T-helper 9 cell (primary cell): ENCODE measurements around the gene CNTNAP4.

Experiments
- DNase-seq: peaks from one replicate; pipeline ENCODE4 v3.0.0-alpha.2; 2020

The CNTNAP4 gene

DNA sequence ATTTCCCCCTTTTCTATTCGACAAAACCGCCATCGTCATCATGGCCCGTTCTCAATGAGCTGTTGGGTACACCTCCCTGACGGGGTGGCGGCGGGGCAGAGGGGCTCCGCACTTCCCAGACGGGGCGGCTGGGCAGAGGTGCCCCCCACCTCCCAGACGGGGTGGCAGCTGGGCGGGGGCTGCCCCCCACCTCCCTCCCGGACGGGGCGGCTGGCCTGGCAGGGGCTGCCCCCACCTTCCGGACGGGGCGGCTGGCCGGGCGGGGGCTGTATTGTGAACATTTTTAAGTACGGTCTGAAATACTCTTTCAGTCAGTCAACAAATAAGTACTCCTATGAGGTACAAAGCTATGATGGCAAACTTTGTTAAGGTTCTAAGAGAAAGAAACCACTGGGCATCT is 222.8 kb downstream of the CNTNAP4 start:
- no peak for DNase-seq

DNA sequence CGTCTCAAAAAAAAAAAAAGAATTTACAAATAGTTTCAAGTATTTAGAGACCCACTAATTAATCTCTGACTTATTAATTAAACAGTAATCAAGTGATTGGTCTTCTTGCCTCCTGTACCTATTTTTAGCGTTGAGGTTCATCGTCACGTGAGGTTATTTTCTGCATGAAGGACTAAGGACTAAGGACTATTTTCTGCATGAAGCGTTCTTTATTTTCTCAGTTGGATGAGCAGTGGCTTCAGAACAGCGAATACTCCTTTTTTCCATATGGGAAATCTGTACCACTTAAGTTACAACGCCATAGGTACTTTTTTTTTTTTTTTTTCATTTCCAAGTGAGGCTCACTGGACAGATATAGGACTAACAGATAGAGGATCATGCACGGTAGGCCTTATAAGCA is 224.9 kb downstream of the CNTNAP4 start:
- DNase-seq, result no peak

DNA sequence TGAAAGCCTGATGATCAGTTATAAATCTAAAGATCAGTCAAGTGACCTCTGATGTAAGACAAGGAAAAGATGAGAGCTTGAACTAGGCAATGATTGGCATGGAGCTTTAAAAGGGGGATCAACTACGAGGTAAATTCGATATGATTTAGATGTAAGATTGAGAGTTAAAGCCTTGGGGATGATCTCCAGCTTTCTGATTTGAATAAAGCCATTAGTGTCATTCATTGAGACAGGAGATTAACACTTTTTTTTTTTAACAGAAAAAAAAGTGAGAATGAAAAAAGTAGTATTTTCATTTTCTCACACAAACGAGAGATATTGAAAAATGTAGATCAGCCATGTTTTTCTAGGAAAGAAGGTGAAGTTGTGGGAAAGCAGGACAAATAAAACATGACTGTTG is 225.4 kb downstream of the CNTNAP4 start:
- no peak for DNase-seq

DNA sequence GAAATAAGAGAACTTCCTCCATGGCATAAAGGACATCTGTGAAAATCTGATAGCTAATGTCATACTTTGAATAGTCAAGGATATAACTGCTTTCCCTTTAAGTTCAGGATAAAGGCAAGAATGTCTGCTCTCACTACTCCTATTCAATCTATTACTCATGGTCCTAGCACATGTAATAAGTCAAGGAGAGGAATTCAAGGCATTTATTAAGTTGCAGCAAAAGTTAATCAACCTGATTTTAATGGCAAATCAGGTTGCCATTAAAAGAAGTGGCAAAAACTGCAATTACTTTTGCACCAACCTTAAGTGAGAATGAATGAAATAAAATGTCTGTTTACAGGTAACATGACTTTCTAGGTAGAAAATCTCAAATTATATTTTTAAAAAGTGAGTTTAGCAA is 225.9 kb downstream of the CNTNAP4 start:
- DNase-seq, result no peak

DNA sequence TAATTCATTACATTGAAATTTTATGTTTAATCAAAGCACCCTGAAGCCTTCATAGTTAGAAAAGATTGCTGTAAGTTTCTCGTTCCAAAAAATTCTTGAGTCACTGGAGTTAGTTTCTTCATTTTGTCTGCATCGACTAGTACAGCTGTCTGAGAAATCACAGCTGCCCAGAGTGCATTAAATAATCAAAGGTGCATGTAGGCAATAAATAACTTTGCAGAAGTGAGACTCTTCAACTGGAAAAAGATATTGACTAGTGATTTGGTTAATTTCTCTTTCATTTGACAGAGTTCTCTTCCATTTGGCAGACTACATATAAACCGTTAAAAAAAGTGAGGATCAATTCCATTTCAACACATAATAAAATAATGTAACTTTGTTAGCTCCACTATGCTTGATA is 234.0 kb downstream of the CNTNAP4 start:
- no peak for DNase-seq

DNA sequence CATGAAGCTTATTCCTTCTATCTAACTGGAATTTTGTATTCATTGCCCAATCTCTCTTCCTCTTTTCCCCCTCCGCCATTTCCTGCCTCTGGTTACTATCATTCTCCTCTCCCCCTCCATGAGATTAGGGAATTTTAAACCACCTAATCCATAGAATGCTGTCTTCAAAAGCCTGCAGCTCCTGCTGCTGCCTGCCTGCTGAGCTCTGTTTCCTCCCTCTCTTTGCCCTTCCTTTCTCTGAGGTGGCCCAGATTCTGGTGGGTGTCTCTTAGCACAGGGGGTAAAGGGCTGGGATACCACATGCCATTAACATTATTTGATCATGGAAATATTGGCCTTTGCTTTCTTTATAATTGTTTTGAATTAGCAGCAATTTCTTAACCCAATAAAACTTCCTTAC is 241.6 kb downstream of the CNTNAP4 start:
- DNase-seq, result no peak

DNA sequence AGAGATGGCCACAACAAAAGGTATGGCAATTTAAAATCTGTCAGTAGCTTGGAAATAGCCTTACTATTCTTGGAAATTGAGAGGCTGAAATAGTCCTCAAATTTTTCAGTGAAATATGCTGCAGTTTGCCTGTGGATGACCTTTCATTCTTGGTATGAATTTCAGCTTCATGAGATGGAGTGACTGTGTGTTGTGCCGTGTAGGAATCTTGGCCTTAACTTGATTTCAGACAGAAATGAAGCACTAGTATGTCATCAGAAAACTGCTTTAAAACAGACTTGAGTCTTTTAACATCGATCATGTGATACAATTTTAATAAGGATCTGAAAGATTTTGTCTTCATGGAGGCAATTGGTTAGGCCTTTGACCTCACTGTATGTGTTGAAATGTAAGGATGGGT is 247.2 kb downstream of the CNTNAP4 start:
- DNase-seq, result no peak

DNA sequence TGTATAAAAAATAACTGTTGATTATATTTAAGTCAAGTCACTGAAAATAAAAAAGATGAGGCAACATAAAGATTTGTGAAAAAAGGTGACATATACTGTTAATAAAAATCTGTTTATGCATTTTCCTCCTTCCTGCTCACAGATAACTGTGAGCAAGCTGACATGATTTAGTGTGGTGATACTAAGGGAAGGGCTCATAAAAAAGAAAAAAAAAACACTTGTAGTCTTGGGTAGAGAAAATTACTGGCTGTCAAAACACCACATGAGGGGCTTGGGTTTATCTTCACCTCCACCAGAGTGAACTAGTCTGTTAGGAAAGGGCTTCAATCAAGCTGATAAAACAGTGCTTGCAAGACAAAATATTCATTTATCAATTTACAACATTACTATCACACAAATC is 247.6 kb downstream of the CNTNAP4 start:
- no peak for DNase-seq

DNA sequence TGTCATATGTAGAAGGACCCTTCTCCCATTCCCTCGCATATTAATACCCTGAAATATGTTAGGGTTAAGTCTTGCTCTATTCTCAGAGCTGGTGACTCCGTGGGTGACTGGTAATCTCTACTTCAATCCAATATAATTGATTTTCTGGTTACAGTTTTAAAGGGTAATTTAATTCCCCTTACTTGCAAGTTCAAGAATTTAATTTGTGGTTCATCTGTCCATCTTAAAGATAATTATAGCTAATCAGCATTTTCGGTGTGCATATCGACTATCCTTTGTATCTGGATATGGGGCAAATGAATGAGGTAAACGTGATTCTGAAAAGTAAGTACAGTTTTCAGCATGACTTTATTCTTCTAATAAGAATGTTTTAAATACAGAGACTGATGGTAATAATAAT is 250.0 kb downstream of the CNTNAP4 start:
- no peak for DNase-seq

DNA sequence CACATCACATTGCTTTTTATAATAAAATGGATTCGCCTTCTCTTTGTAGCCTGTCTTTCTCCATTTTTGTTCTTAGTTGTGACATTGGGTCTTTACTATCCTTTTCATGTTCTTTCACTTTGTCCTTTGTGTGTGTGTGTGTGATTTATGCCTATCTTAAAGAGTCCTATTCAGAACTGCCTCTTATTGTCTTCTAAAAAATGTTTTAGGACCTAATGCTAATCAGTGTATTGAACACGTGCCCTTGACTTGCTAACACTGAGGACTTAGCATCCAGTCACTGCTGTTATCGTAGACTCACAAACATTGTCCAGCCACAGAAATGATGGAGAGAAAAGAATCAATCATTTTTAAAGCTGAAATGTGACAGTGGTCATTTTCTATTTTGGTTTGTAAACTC is 251.9 kb downstream of the CNTNAP4 start:
- DNase-seq, result no peak

DNA sequence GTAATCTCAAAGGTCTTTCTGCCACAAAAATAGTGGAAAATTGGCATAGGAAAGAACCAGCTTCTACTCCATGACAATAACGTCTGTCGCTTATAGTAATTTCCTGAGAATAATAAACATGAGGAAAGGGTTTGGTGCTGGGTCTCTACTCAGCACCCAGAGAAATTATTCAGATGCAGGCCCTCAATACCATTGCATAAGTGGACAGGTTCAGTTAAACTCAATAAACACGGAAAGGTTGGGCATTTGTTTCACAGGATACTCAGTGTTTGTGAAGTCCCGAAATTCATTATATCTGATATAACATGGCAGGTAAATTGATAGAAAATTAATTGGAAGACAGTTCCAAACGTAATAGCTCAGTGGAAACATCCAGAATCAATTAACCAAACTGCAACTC is 254.0 kb downstream of the CNTNAP4 start:
- DNase-seq, result no peak

DNA sequence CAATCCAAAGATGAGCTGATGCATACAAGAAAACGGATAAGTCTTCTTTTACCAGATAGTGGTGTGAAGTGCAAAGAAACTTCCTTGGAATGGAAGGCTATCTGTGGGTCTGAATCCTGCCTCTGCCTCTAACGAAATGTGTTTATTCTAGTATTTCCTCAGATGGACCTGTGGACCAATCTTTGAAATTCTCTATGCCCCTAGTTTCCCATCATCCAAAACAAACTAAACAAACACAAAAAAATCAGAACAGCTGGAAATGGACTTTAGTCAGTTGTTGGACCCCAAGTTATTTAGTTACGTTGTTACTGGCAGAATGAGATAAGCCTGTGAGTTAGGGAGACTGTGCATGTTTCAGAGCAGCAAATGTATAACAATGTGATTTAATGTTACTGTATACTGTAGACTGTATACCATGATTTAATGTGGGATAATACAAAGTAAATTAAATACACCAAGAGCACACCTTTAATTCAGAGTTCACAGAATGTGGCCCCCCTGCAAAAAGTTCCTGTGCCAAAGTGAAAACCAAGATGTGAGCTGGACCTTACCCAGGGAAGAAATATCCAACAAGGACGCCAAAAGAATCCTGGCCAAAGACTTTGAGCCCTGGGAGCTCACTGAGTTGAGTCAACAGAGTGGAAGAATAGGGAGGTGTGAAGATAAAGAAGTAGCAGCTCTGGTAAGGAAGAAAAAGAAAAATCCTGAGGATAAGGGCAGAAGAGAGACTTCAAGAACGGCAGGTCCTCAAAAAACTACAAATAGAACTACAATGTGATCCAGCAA is 255.2 kb downstream of the CNTNAP4 start:
- DNase-seq, result no peak

DNA sequence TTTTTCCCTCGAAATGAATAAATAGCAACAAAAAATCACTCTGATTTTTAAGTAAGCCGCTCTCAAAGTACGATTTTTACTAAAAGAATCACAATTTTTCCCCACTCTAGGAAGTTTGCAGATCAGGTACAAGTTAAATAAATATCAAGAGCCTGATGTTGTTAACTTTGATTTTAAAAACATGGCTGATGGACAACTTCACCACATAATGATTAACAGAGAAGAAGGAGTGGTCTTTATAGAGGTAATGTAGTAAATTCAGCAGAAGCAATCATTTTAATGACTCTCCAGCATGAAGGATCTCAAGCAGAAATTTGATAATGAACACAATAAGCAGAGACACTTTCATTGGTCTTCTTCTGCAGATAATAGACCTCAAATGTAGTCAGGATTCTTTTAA is 262.4 kb downstream of the CNTNAP4 start:
- DNase-seq, result no peak

DNA sequence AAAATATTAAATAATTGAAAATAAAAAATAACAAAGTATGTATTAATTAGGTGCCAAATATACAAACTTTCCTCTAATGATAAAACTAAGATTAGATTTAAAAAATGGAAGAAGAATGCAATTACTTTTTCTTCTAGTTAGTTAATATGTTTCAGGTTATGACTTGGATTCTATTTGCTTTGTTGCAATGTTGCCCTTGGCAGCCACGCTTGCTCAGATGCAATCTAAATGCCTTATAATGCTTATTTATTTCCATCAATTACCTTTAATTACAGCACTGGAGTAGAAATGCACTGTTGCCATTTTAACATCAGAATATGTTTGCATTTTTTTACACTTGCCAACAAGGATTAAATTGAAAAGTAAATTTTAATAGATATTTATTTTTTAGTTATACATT is 263.9 kb downstream of the CNTNAP4 start:
- DNase-seq, result no peak

DNA sequence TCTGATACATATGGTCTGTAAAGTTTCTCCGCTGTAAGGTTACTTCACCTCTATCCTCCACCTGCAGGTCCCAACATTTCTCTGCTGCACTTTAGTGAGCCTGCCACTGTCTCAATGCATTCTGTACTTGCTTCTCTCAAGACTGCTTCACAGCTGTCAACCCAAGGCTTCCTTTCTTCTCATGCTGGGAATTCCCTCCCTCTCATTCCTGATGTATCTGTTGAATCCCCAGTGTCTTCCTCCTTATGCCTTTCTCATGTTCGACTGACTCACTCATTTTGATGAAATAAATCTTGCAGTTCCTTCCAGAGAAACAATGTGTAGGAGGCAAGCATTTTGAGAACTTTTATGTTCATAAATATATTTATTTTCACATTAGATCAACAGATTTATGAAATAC is 288.3 kb downstream of the CNTNAP4 start:
- no peak for DNase-seq

DNA sequence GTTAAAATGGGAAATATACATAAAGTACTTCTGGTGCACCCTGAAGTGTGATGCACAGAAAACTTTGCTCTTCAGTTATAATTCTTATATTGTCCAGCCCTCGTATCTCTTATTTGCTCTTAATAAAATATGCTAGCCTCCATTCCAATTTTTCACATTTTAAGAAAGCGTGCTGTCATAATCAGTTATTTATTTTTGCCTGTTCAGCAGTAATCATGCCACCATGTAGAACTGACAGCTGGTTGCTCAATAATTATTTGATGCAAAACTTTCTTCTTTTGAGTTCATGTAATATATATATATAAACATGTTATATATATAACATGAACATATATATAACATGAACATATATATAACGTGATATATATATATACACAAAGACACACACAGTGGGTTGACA is 294.6 kb downstream of the CNTNAP4 start:
- no peak for DNase-seq

DNA sequence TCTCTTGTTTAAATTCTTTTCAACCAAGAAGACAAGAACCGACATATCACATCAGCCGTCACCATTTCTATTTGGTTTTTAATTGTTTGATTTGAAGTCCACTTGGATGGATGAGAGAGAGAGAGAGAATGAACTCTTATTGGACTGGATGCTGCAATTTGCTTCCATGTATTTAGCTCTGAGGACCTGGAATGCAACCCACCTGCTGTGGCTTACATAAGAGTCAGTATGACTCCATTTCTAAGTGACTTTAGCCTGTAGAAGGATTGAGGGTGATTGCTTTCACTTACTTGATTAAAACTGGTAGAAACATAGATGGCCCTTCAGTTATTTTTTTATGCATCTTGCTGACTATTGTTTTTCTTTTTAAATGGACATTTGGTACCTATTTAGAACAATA is 296.1 kb downstream of the CNTNAP4 start:
- no peak for DNase-seq

DNA sequence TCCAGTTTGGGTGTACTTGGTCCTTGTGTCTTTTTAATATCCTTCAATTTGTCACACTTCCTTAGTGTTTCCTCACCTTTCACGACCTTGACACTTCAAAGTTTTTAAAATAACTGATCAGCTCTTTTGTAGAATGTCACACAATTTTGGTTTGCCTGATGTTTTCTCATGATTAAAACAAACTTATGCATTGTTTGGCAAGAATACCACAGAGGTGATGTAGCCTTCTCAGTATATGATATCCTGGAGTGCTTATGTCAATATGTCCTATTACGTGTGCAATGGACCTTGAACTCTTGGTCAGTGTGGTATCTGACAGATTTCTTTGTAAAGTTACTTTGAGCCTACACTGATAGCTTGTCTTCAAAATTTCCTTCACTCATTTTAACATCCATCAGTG is 297.4 kb downstream of the CNTNAP4 start:
- no peak for DNase-seq

DNA sequence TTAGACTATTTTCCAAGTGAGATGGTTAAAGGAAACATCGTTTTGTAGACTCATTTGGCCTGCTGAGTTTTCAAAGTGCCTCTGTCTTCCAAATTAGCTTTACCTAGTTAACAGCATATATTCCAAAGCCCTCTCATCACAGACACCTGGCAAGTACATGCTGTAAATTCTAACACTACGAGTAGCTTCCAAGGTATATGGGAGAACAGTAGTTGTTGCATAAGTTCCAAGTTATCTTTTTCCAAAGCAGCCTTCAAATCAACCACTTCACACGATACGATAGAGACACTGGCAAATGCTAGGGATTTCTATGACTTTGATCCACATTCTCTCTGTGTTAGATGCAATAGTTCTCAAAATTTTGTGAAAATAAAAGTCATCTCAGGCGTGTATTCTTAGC is 299.3 kb downstream of the CNTNAP4 start:
- no peak for DNase-seq

DNA sequence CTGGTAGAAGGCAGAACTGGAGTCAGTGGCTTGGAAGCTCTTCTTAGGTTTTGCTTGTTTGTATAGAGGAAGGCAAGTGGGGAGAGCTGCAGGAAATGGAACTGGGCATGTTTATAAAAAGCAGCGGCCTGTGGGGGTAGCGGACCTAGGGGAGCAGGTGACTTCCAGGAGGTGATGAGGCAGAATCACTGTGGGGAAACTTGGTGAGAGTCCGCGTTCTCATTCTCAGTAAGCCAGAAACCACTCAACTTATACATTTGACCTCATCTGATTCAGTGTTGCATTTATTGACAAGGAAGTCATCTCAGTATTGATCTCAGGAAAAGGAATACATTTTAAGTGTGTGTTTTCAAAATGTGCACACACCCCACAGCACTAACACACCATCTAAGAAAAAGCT is 299.8 kb downstream of the CNTNAP4 start:
- DNase-seq, result no peak

DNA sequence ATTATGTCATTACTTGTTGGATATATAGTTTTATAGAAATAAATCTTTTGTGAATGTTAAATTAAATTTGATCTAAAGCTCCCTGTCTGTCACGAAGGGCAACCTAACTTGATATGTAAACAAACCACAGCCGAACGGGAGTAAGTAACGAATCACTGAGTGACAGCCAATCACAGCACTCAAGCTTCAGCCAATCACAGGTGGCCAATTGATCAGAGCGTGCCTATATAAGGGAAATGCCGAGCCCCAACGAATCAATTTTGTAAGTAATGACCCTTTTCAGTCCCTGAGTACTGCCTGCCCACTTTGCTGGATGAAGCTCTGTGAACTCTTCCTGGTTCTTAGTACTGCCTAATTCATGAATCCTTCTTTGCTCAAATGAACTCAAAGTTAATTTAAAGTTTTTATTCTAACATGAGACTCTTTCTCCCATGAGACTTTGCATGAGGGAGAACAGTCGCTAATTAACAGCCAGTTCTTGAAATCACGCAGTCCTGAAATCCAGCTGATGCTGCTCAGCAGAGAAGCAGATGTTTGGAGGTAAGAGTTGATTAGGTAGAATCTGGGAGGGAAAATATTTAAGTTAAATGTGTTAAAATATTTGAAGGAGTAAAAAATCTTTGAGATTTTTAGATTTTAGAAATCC is 302.2 kb downstream of the CNTNAP4 start:
- no peak for DNase-seq

DNA sequence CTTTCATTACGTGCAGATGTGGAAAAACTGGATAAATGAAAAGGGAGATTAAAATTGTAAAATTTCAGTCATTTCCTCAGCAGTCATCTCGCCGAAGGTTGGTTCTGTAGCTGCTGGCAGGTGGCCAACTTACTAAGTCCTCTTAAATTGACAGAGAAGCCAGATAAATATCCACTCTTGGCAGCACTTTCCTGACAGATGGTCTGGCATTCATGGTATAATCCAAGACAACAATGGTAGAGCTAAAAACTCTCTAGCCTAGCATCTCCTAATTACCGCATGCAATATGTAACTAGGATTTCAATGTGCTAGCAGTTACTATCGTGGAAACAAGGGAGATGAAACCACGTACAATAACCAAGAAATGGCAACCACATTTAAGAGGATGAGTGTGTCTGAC is 306.3 kb downstream of the CNTNAP4 start:
- DNase-seq, result no peak

DNA sequence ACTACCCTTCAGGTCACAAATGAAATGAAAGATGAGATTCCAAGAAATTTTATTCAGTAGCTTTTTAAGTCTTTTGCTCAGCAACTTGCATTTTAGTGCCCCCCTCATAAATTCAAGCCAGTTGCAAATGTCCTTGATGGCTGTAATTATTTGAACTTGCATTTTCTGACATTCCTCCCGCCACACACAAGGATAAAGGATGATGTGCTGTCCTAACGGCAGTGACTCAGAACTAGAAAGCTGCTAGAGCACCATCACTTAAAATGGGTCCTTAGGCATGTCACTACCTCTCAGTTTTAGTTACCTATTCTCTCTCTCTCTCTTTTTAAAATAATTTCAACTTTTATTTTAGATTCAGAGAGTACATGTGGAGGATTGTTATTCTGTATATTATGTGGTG is 306.7 kb downstream of the CNTNAP4 start:
- no peak for DNase-seq

DNA sequence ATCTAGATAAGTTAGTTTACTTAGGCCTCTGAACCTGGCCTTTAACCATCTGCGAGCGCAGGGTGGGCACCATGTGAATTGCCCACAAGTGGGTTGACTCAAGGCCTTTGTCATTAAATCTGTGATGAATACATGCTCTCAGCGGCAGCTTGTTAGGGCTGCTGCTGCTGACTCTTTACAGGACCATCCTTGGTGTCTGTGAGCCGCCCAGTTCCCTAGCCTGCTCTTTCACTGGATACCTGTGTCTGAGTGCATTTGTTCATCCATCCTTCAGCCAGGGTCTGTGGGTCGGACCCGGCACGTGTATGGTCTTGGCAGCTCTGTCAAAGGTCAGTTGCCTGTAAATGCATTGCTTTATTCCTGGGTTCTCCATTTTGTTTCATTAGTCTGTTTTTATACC is 321.3 kb downstream of the CNTNAP4 start:
- no peak for DNase-seq

DNA sequence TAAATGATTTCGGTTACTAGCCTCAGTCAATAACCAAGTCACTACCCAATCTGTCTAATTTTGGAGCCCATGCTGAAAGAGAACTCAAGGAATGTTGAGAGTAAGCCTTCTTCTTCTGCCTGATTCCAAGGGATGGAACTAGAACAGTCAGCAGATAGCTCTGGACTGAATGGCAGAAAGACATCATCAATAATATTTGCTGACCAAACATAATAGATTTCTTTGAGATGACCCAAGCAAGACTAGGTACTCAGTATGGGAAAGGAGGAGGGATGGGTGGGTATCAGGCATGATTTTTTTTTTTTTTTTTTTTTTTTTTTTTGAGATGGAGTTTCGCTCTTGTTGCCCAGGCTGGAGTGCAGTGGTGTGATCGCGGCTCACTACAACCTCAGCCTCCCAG is 330.1 kb downstream of the CNTNAP4 start:
- no peak for DNase-seq
